Limb (tissue), 2 donors: ENCODE measurements around the gene PFN1.

Source experiments
- DNase-seq, 2 donors: peaks; one replicate each; pipeline ENCODE4 v3.0.0-alpha.2; 2016; ENCODE audit errors: extremely low spot score in 2 of 2

The PFN1 gene

GRCh38 chr17:4967539-4968485, 19.5 kb upstream of the PFN1 start, which contains the start of gene SPAG7:
Gene SPAG7, minus strand, starts transcription at chr17:4967817. Its CDS starts 13 bp downstream, at chr17:4967804.
- peak; percentile 96 to 99 for DNase-seq

- peak; percentile 96 to 100 for DNase-seq
Observed at GRCh38 chr17:4966844-4967538, 18.7 kb upstream of the PFN1 start.

GRCh38 chr17:4965311-4965986, 17.1 kb upstream of the PFN1 start:
- DNase-seq = no peak

GRCh38 chr17:4960279-4960922, 12.1 kb upstream of the PFN1 start:
- DNase-seq = no peak

- DNase-seq = no peak
Observed at GRCh38 chr17:4959261-4959965, 11.1 kb upstream of the PFN1 start.

- DNase-seq = no peak
Observed at GRCh38 chr17:4958102-4958501, 9.8 kb upstream of the PFN1 start.

- DNase-seq = no peak
Observed at GRCh38 chr17:4956493-4957061, 8.2 kb upstream of the PFN1 start.

GRCh38 chr17:4955091-4955490, 6.8 kb upstream of the PFN1 start:
- no peak for DNase-seq

- DNase-seq = no peak
Observed at GRCh38 chr17:4953451-4953961, 5.2 kb upstream of the PFN1 start.

GRCh38 chr17:4951486-4951885, 3.2 kb upstream of the PFN1 start:
- DNase-seq = no peak

- peak in 1 of 2 donors; percentile 68 for DNase-seq
Observed at GRCh38 chr17:4950746-4951204, 2.4 kb upstream of the PFN1 start, which contains the start of gene ENO3. Gene ENO3, plus strand, starts transcription at chr17:4951119. Its CDS starts 711 bp downstream, at chr17:4951830.

GRCh38 chr17:4950075-4950745, 1.9 kb upstream of the PFN1 start:
- DNase-seq = peak in 1 of 2 donors; percentile 61

- peak in 1 of 2 donors; percentile 78 for DNase-seq
Observed at GRCh38 chr17:4949321-4950074, 1.2 kb upstream of the PFN1 start.

GRCh38 chr17:4948931-4949320, 596 bp upstream of the PFN1 start:
- peak; percentile 84 to 90 for DNase-seq

- peak; percentile 64 to 81 for DNase-seq
Observed at GRCh38 chr17:4947411-4948165, 742 bp downstream of the PFN1 start.

- no peak for DNase-seq
Observed at GRCh38 chr17:4947010-4947410, 1.3 kb downstream of the PFN1 start.

- DNase-seq = no peak
Observed at GRCh38 chr17:4946312-4946976, 1.9 kb downstream of the PFN1 start.
